Hepatocyte (in vitro differentiated cells): Measurements from ENCODE around the gene VPS41.

Source experiments
- EZH2 ChIP-seq: fragments of 200-600 bp; sonication (generic); IDR thresholded peaks from 2 replicates; pipeline ENCODE4 v1.6.1; 2016; ENCODE audit warnings: antibody characterized with exemption, mild to moderate bottlenecking, borderline replicate concordance
- TF ChIP-seq, protein P1 (sequence below): fragments of 200-600 bp; sonication (generic); IDR thresholded peaks from 2 replicates; pipeline ENCODE4 v1.5.1; 2016; ENCODE audit warnings: antibody characterized with exemption, mild to moderate bottlenecking; ENCODE audit not compliant: poor library complexity

- TF ChIP-seq EZH2 = no peak
- TF ChIP-seq, protein P1, sequence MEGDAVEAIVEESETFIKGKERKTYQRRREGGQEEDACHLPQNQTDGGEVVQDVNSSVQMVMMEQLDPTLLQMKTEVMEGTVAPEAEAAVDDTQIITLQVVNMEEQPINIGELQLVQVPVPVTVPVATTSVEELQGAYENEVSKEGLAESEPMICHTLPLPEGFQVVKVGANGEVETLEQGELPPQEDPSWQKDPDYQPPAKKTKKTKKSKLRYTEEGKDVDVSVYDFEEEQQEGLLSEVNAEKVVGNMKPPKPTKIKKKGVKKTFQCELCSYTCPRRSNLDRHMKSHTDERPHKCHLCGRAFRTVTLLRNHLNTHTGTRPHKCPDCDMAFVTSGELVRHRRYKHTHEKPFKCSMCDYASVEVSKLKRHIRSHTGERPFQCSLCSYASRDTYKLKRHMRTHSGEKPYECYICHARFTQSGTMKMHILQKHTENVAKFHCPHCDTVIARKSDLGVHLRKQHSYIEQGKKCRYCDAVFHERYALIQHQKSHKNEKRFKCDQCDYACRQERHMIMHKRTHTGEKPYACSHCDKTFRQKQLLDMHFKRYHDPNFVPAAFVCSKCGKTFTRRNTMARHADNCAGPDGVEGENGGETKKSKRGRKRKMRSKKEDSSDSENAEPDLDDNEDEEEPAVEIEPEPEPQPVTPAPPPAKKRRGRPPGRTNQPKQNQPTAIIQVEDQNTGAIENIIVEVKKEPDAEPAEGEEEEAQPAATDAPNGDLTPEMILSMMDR = no peak
Observed at GRCh38 chr7:38801786-38802185, 107.2 kb downstream of the VPS41 start.
